Measurements from ENCODE around the gene P4HTM.

The P4HTM gene

DNA sequence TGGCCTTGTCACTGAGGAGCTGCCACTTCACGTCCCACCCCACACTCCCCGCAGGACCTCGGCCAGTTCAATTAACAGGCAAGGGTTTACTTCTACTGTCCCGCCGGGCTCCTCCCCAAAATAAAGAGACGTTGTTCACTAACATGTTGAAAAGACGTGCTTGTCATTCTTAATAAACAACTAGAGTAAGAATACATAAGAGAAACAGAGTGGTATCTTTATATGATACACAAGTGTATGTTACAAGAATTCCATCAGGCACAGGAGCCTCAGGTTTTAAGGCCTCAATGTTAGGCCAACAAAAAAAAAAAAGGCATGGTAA, 39.5 kb downstream of the P4HTM start:
- peak overlapping the region; percentile 95 for H3K4me3 Mint-ChIP-seq
- H3K4me1 Mint-ChIP-seq: peaks cover 39% of the 10 kb centered on the region
- H3K27ac Mint-ChIP-seq: peak overlapping the region; percentile 96
- peaks cover 56% of the 10 kb centered on the region for H3K36me3 Mint-ChIP-seq (ENCODE audit: low read depth)
- no peaks in the 10 kb centered on the region for H3K27me3 Mint-ChIP-seq (ENCODE audit: low read depth, poor library complexity)
- no peak for TF ChIP-seq CTCF (IDR thresholded peaks at IDR 0.05)
- DNase-seq: no peak
- no peaks in the 10 kb centered on the region for H3K9me3 Mint-ChIP-seq

- no peak for DNase-seq
- Mint-ChIP-seq H3K4me1 (peaks cover 42% of the 10 kb centered on the region), H3K27me3 (ENCODE audit: low read depth, poor library complexity) (no peaks in the 10 kb centered on the region), H3K27ac (peak overlapping the region; percentile 51), H3K9me3 (no peaks in the 10 kb centered on the region), H3K4me3 (no peak overlapping the region), H3K36me3 (ENCODE audit: low read depth) (peaks cover 56% of the 10 kb centered on the region)
- no peak for TF ChIP-seq CTCF (IDR thresholded peaks at IDR 0.05)
These were observed 40.3 kb downstream of the P4HTM start for GRCh38 chr3:49030321-49030720.

- DNase-seq: no peak
- Mint-ChIP-seq H3K27ac (no peak overlapping the region), H3K4me3 (no peak overlapping the region), H3K27me3 (ENCODE audit: low read depth, poor library complexity) (no peaks in the 10 kb centered on the region), H3K9me3 (no peaks in the 10 kb centered on the region), H3K36me3 (ENCODE audit: low read depth) (peaks cover 59% of the 10 kb centered on the region), H3K4me1 (peaks cover 36% of the 10 kb centered on the region)
- no peak for TF ChIP-seq CTCF (IDR thresholded peaks at IDR 0.05)
These were observed 42.7 kb downstream of the P4HTM start for GRCh38 chr3:49032646-49033304.

- H3K27me3 Mint-ChIP-seq (ENCODE audit: low read depth, poor library complexity): no peaks in the 10 kb centered on the region
- DNase-seq: no peak
- peak overlapping the region; percentile 70 for H3K27ac Mint-ChIP-seq
- no peak for TF ChIP-seq CTCF (IDR thresholded peaks at IDR 0.05)
- H3K4me1 Mint-ChIP-seq: peaks cover 17% of the 10 kb centered on the region
- H3K36me3 Mint-ChIP-seq (ENCODE audit: low read depth): peaks cover 53% of the 10 kb centered on the region
- H3K9me3 Mint-ChIP-seq: no peaks in the 10 kb centered on the region
- H3K4me3 Mint-ChIP-seq: no peak overlapping the region
These were observed 44.6 kb downstream of the P4HTM start for GRCh38 chr3:49034650-49035049.

DNA sequence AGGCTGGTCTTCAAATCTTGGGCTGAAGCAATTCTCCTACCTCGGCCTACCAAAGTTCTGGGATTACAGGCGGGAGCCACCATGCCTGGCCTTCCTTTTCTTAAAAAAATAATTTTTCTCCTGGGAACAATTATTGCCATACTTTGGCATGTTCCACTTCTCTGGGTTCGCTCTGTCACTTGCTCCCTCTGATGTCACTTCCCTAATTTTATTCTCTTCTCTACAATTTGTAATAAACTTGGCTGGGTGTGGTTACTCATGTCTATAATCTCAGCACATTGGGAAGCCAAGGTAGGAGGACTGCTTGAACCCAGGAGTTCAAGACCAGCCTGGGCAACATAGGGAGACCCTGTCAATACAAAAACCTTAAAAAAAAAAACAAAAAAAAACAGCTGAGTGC, 45.2 kb downstream of the P4HTM start:
- peaks cover 16% of the 10 kb centered on the region for H3K4me1 Mint-ChIP-seq
- no peak overlapping the region for H3K4me3 Mint-ChIP-seq
- no peak for DNase-seq
- no peak overlapping the region for H3K27ac Mint-ChIP-seq
- H3K36me3 Mint-ChIP-seq (ENCODE audit: low read depth): peaks cover 53% of the 10 kb centered on the region
- TF ChIP-seq CTCF (IDR thresholded peaks at IDR 0.05): no peak
- H3K27me3 Mint-ChIP-seq (ENCODE audit: low read depth, poor library complexity): no peaks in the 10 kb centered on the region
- H3K9me3 Mint-ChIP-seq: no peaks in the 10 kb centered on the region

GRCh38 chr3:49053543-49053942, 63.5 kb downstream of the P4HTM start:
- Mint-ChIP-seq H3K27ac (no peak overlapping the region), H3K27me3 (ENCODE audit: low read depth, poor library complexity) (no peaks in the 10 kb centered on the region), H3K9me3 (no peaks in the 10 kb centered on the region), H3K4me1 (no peaks in the 10 kb centered on the region), H3K36me3 (ENCODE audit: low read depth) (peaks cover 68% of the 10 kb centered on the region), H3K4me3 (no peak overlapping the region)
- no peak for DNase-seq
- TF ChIP-seq CTCF (IDR thresholded peaks at IDR 0.05): no peak

Measured in nephron progenitor cell (in vitro differentiated cells).